ENCODE results near the gene USP40. TPM values are rescaled to one million over a fixed set of nuclear protein-coding genes. Genes with fewer than 3 reads are reported as not detected.

The USP40 gene
- polyA plus RNA-seq, 1 donor (not counting 4 experiments of a cell fraction or from before 2014, with no cell fraction given): 37.3 TPM

DNA sequence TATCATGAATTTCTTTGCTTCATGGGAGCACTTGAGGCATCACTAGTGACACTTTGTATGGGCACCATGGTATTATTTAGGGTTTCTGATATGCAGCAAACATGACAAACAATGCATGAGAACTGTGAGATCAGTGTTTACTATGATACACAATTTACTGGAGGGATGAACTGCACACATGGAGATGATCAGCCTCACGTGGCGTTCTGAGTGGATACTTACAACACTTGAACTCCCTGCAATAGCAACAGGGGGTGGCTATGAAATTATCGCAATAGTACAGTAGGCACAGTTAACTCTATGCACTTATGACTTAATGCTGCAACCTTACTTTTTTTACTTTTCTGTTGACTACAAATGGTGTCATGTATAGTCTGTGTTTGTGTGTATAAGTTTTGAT, 32.4 kb upstream of the USP40 start:
- Histone ChIP-seq H3K4me2 (ENCODE audit: control insufficient read depth, extremely low read depth, insufficient read depth, low read depth, low read length) (no peak overlapping the region), H2AFZ (ENCODE audit: control insufficient read depth, low read length) (no peak overlapping the region), H3K79me2 (ENCODE audit: control insufficient read depth, insufficient read depth, low read length) (no peaks in the 10 kb centered on the region), H3K9me3 (ENCODE audit: control insufficient read depth, low read depth, low read length) (no peaks in the 10 kb centered on the region), H3K36me3 (ENCODE audit: control insufficient read depth in 2 of 2, extremely low read depth in 1 of 2, insufficient read depth in 2 of 2, low read length in 2 of 2) (no peaks in the 10 kb centered on the region), H3K4me3 (ENCODE audit: control insufficient read depth in 2 of 3, extremely low read depth in 1 of 3, insufficient read depth in 2 of 3, low read depth in 1 of 3, low read length in 3 of 3) (no peak overlapping the region), H3K27me3 (ENCODE audit: control insufficient read depth, extremely low read depth, insufficient read depth, low read length) (no peaks in the 10 kb centered on the region), H3K9me1 (ENCODE audit: control insufficient read depth, extremely low read depth, insufficient read depth, low read length) (no peaks in the 10 kb centered on the region), H4K20me1 (ENCODE audit: control insufficient read depth, extremely low read depth, insufficient read depth, low read length) (no peaks in the 10 kb centered on the region), H3K27ac (ENCODE audit: control insufficient read depth, insufficient read depth, low read length) (no peak overlapping the region), H3K9ac (ENCODE audit: control insufficient read depth, extremely low read depth, insufficient read depth, low read length) (no peak overlapping the region), H3K4me1 (ENCODE audit: control insufficient read depth, extremely low read depth, insufficient read depth, low read length) (peaks cover 4% of the 10 kb centered on the region)
- dilution Hi-C loops (cut with MboI; ENCODE audit: extremely low pct_ligation_motif_present, low sequenced_read_pairs): no loop called here
- TF ChIP-seq, protein P1, sequence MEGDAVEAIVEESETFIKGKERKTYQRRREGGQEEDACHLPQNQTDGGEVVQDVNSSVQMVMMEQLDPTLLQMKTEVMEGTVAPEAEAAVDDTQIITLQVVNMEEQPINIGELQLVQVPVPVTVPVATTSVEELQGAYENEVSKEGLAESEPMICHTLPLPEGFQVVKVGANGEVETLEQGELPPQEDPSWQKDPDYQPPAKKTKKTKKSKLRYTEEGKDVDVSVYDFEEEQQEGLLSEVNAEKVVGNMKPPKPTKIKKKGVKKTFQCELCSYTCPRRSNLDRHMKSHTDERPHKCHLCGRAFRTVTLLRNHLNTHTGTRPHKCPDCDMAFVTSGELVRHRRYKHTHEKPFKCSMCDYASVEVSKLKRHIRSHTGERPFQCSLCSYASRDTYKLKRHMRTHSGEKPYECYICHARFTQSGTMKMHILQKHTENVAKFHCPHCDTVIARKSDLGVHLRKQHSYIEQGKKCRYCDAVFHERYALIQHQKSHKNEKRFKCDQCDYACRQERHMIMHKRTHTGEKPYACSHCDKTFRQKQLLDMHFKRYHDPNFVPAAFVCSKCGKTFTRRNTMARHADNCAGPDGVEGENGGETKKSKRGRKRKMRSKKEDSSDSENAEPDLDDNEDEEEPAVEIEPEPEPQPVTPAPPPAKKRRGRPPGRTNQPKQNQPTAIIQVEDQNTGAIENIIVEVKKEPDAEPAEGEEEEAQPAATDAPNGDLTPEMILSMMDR (optimal IDR thresholded peaks at IDR 0.05 in 1 of 3, IDR thresholded peaks at IDR 0.05 in 1 of 3, conservative IDR thresholded peaks at IDR 0.05 in 1 of 3; ENCODE audit: extremely low read depth in 1 of 3, insufficient read depth in 2 of 3, low read length in 3 of 3): no peak
- no peak for TF ChIP-seq EZH2 (IDR thresholded peaks at IDR 0.05; ENCODE audit: low read length)
- DNase-seq (ENCODE audit: low read depth, low spot score): no peak
- FAIRE-seq: no peak

DNA sequence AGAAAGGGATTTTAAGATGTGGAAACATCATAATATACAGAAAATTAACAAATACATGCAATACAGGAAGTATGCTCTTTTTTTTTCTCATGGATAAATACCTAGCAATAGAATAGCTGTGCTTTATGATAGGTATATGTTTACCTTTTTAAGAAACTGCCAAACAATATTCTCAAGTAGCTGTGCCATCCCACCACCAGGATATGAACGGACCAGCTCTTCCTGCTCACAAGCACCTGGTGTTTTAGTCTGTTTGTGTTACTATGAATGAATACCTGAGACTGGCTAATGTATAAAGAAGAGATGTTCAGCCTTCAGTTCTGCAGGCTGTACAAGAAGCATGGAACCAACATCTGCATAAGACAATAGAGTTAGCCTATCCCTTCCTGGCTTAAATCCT, 30.9 kb upstream of the USP40 start:
- no peaks in the 10 kb centered on the region for H3K9me1 ChIP-seq (ENCODE audit: control insufficient read depth, extremely low read depth, insufficient read depth, low read length)
- no peak overlapping the region for H3K4me2 ChIP-seq (ENCODE audit: control insufficient read depth, extremely low read depth, insufficient read depth, low read depth, low read length)
- DNase-seq (ENCODE audit: low read depth, low spot score): no peak
- H3K36me3 ChIP-seq (ENCODE audit: control insufficient read depth in 2 of 2, extremely low read depth in 1 of 2, insufficient read depth in 2 of 2, low read length in 2 of 2): no peaks in the 10 kb centered on the region
- TF ChIP-seq, protein P1 (optimal IDR thresholded peaks at IDR 0.05 in 1 of 3, IDR thresholded peaks at IDR 0.05 in 1 of 3, conservative IDR thresholded peaks at IDR 0.05 in 1 of 3; ENCODE audit: extremely low read depth in 1 of 3, insufficient read depth in 2 of 3, low read length in 3 of 3): no peak
- no peak for TF ChIP-seq EZH2 (IDR thresholded peaks at IDR 0.05; ENCODE audit: low read length)
- no peaks in the 10 kb centered on the region for H4K20me1 ChIP-seq (ENCODE audit: control insufficient read depth, extremely low read depth, insufficient read depth, low read length)
- H3K4me1 ChIP-seq (ENCODE audit: control insufficient read depth, extremely low read depth, insufficient read depth, low read length): peaks cover 4% of the 10 kb centered on the region
- H3K79me2 ChIP-seq (ENCODE audit: control insufficient read depth, insufficient read depth, low read length): no peaks in the 10 kb centered on the region
- dilution Hi-C loops (cut with MboI; ENCODE audit: extremely low pct_ligation_motif_present, low sequenced_read_pairs): no loop called here
- peak overlapping the region; percentile 7 for H2AFZ ChIP-seq (ENCODE audit: control insufficient read depth, low read length)
- no peak overlapping the region for H3K9ac ChIP-seq (ENCODE audit: control insufficient read depth, extremely low read depth, insufficient read depth, low read length)
- no peak for FAIRE-seq
- H3K27ac ChIP-seq (ENCODE audit: control insufficient read depth, insufficient read depth, low read length): no peak overlapping the region
- no peaks in the 10 kb centered on the region for H3K27me3 ChIP-seq (ENCODE audit: control insufficient read depth, extremely low read depth, insufficient read depth, low read length)
- H3K9me3 ChIP-seq (ENCODE audit: control insufficient read depth, low read depth, low read length): no peaks in the 10 kb centered on the region
- H3K4me3 ChIP-seq (ENCODE audit: control insufficient read depth in 2 of 3, extremely low read depth in 1 of 3, insufficient read depth in 2 of 3, low read depth in 1 of 3, low read length in 3 of 3): no peak overlapping the region

All from keratinocyte (primary cell).